Measurements from ENCODE around the gene HASPIN. TPM values are rescaled to one million over a fixed set of nuclear protein-coding genes. Genes with fewer than 3 reads are reported as not detected.

Gene HASPIN
- total and polyA plus RNA-seq, 2 of the 8 experiments (the other 6 are each of a cell fraction or from before 2014, with no cell fraction given), result 7.8 to 29.5 TPM

- Histone ChIP-seq H3K9me3 (ENCODE audit: insufficient read depth in 2 of 2, low read depth in 1 of 2, low read length in 1 of 2) (no peaks in the 10 kb centered on the region), H2BK20ac (ENCODE audit: low read length) (no peak overlapping the region), H3K27me3 (replicated peaks in 1 of 4; ENCODE audit: control insufficient read depth in 3 of 4, extremely low read depth in 1 of 4, insufficient read depth in 3 of 4, low read length in 3 of 4) (no peaks in the 10 kb centered on the region), H4K8ac (ENCODE audit: extremely low read depth, insufficient read depth, low read length) (no peak overlapping the region), H3K9ac (replicated peaks in 1 of 4; ENCODE audit: extremely low read depth in 1 of 4, low read depth in 3 of 4, low read length in 3 of 4) (no peak overlapping the region), H3K27ac (ENCODE audit: low read depth, low read length) (no peak overlapping the region), H3K23ac (ENCODE audit: insufficient read length) (no peak overlapping the region), H3K4me1 (replicated peaks in 1 of 4; ENCODE audit: control insufficient read depth in 3 of 4, insufficient read depth in 4 of 4, low read length in 3 of 4) (peaks cover 0 to 5% (median 2%) of the 10 kb centered on the region in 4 experiments; a peak in 2 of 7 replicates), H3K79me1 (ENCODE audit: low read depth, low read length) (0 out of 2 replicates have a peak, but pooled peaks cover 1% of the 10 kb centered on the region), H3K36me3 (ENCODE audit: control insufficient read depth in 2 of 4, insufficient read depth in 4 of 4, low read length in 3 of 4) (peaks cover 9 to 46% (median 20%) of the 10 kb centered on the region in 4 experiments; a peak in 7 of 8 replicates), H3K56ac (replicated peaks; ENCODE audit: insufficient read length, low read depth, low read length) (no peak overlapping the region), H4K91ac (replicated peaks; ENCODE audit: insufficient read length, low read length) (no peak overlapping the region), H3K4me2 (ENCODE audit: insufficient read depth in 1 of 2, low read depth in 2 of 2, low read length in 2 of 2) (no peak overlapping the region), H4K20me1 (replicated peaks in 1 of 2; ENCODE audit: control insufficient read depth in 1 of 2, insufficient read depth in 2 of 2, low read length in 2 of 2) (peaks cover 0 to 2% of the 10 kb centered on the region in 2 experiments), H2BK15ac (ENCODE audit: low read length) (no peak overlapping the region), H3K14ac (ENCODE audit: insufficient read length) (no peak overlapping the region), H3K18ac (ENCODE audit: extremely low read depth, low read length) (no peak overlapping the region), H2AFZ (ENCODE audit: low read length) (no peak overlapping the region), H2BK12ac (ENCODE audit: low read depth, low read length) (no peak overlapping the region), H3K79me2 (ENCODE audit: control insufficient read depth in 1 of 2, insufficient read depth in 2 of 2, low read length in 2 of 2) (peaks cover 0 to 9% of the 10 kb centered on the region in 2 experiments; a peak in 3 of 4 replicates), H3K23me2 (ENCODE audit: low read depth, low read length) (peaks cover 6% of the 10 kb centered on the region), H3K4ac (replicated peaks; ENCODE audit: insufficient read length, low read depth, low read length) (no peak overlapping the region), H3K4me3 (ENCODE audit: extremely low read depth in 1 of 4, insufficient read depth in 2 of 4, low read depth in 3 of 4, low read length in 4 of 4) (no peak overlapping the region), H4K5ac (ENCODE audit: insufficient read length, low read depth, low read length) (no peak overlapping the region), H2BK120ac (replicated peaks; ENCODE audit: low read depth, low read length) (no peak overlapping the region), H2BK5ac (ENCODE audit: low read depth, low read length) (no peak overlapping the region), H2AK5ac (ENCODE audit: low read depth, low read length) (no peak overlapping the region)
- DNase-seq (ENCODE audit: low read depth in 1 of 2, low spot score in 2 of 2), result no peak
- no peak for FAIRE-seq
- CTCF ChIA-PET (ENCODE audit: partially characterized antibody), result no interaction called here
- POLR2A ChIA-PET (ENCODE audit: partially characterized antibody), result no interaction called here
- TF ChIP-seq TAF7 (optimal IDR thresholded peaks at IDR 0.05; ENCODE audit: borderline replicate concordance, low read depth, low read length) (no peak), ASH2L (IDR thresholded peaks at IDR 0.05; ENCODE audit: low read length) (no peak), SP1 (IDR thresholded peaks at IDR 0.05; ENCODE audit: low read depth, low read length) (no peak), SIN3A (conservative IDR thresholded peaks at IDR 0.05 in 1 of 2, IDR thresholded peaks at IDR 0.05 in 1 of 2; ENCODE audit: low read depth in 1 of 2, low read length in 2 of 2) (no peak), PHF8 (conservative IDR thresholded peaks at IDR 0.05; ENCODE audit: low read depth, low read length) (no peak), SAP30 (IDR thresholded peaks at IDR 0.05; ENCODE audit: insufficient read depth, insufficient replicate concordance, low read length) (no peak), HDAC6 (IDR thresholded peaks at IDR 0.05; ENCODE audit: low read depth, low read length) (no peak), ATF2 (IDR thresholded peaks at IDR 0.05; ENCODE audit: low read length) (no peak), BCL11A (IDR thresholded peaks at IDR 0.05; ENCODE audit: low read depth in 2 of 2, low read length in 2 of 2) (no peak), JUN (IDR thresholded peaks at IDR 0.05; ENCODE audit: low read depth, low read length) (no peak), CBX5 (IDR thresholded peaks at IDR 0.05; ENCODE audit: low read depth, low read length) (no peak), CBX8 (IDR thresholded peaks at IDR 0.05; ENCODE audit: borderline replicate concordance, low read depth, low read length) (no peak), BRCA1 (IDR thresholded peaks at IDR 0.05; ENCODE audit: low read depth, low read length) (no peak)
These were observed 4.4 kb upstream of the HASPIN start for GRCh38 chr17:3719265-3719664.

Measured in H1 (cell line).